Neural progenitor cell (in vitro differentiated cells): Measurements from ENCODE around the gene AKR7A2.

Experiments used
- CTCF ChIP-seq: fragments of 200-600 bp; sonication (generic); IDR thresholded peaks from 2 replicates; pipeline ENCODE4 v1.5.1; 2017; ENCODE audit warnings: antibody characterized with exemption, mild to moderate bottlenecking
- EZH2 ChIP-seq: fragments of 200-600 bp; sonication (generic); IDR thresholded peaks from 2 replicates; pipeline ENCODE4 v1.6.1; 2017; ENCODE audit warnings: antibody characterized with exemption, mild to moderate bottlenecking, moderate library complexity
- EZH2phosphoT487 ChIP-seq: fragments of 200-600 bp; sonication (generic); IDR thresholded peaks from 2 replicates; pipeline ENCODE4 v1.6.1; 2017; ENCODE audit warnings: antibody characterized with exemption

- TF ChIP-seq CTCF: no peak
- TF ChIP-seq EZH2: no peak
- no peak for TF ChIP-seq EZH2phosphoT487
Observed at GRCh38 chr1:19348441-19349198, 36.7 kb upstream of the AKR7A2 start.
